ENCODE data around the gene CXCR5.
A peak's percentile ranks its signal among the peaks of the same experiment; 100 is the strongest.

The CXCR5 gene

GRCh38 chr11:118928101-118928869, 44.6 kb downstream of the CXCR5 start:
- peak; percentile 32 for TF ChIP-seq POLR2A (IDR thresholded peaks at IDR 0.05; ENCODE audit: low read length)
- no peak for TF ChIP-seq GATA1 (IDR thresholded peaks at IDR 0.05; ENCODE audit: low read depth, low read length)
- DNase-seq, result peak; percentile 87 to 93

GRCh38 chr11:118928870-118929500, 45.3 kb downstream of the CXCR5 start:
- TF ChIP-seq GATA1 (IDR thresholded peaks at IDR 0.05; ENCODE audit: low read depth, low read length), result no peak
- no peak for TF ChIP-seq POLR2A (IDR thresholded peaks at IDR 0.05; ENCODE audit: low read length)
- peak; percentile 58 to 71 for DNase-seq

GRCh38 chr11:118929501-118930093, 45.9 kb downstream of the CXCR5 start:
- TF ChIP-seq POLR2A (IDR thresholded peaks at IDR 0.05; ENCODE audit: low read length) (no peak), GATA1 (IDR thresholded peaks at IDR 0.05; ENCODE audit: low read depth, low read length) (no peak)
- DNase-seq, result peak; percentile 49 to 59

GRCh38 chr11:118930094-118930712, 46.5 kb downstream of the CXCR5 start:
- DNase-seq, result peak; percentile 73 to 86
- TF ChIP-seq POLR2A (IDR thresholded peaks at IDR 0.05; ENCODE audit: low read length) (no peak), GATA1 (IDR thresholded peaks at IDR 0.05; ENCODE audit: low read depth, low read length) (no peak)

GRCh38 chr11:118931571-118931970, 47.9 kb downstream of the CXCR5 start:
- no peak for DNase-seq
- TF ChIP-seq GATA1 (IDR thresholded peaks at IDR 0.05; ENCODE audit: low read depth, low read length) (no peak), POLR2A (IDR thresholded peaks at IDR 0.05; ENCODE audit: low read length) (no peak)

- no peak for DNase-seq
- TF ChIP-seq GATA1 (IDR thresholded peaks at IDR 0.05; ENCODE audit: low read depth, low read length), result no peak
- no peak for TF ChIP-seq POLR2A (IDR thresholded peaks at IDR 0.05; ENCODE audit: low read length)
Measured at GRCh38 chr11:118933486-118933885, 49.8 kb downstream of the CXCR5 start.

- DNase-seq, result no peak
- TF ChIP-seq POLR2A (IDR thresholded peaks at IDR 0.05; ENCODE audit: low read length) (no peak), GATA1 (IDR thresholded peaks at IDR 0.05; ENCODE audit: low read depth, low read length) (no peak)
Measured at GRCh38 chr11:118935376-118935775, 51.7 kb downstream of the CXCR5 start.

GRCh38 chr11:118938491-118939403, 55.1 kb downstream of the CXCR5 start:
- peak in 1 of 2 experiments; percentile 21 for DNase-seq
- TF ChIP-seq POLR2A (IDR thresholded peaks at IDR 0.05; ENCODE audit: low read length) (no peak), GATA1 (IDR thresholded peaks at IDR 0.05; ENCODE audit: low read depth, low read length) (no peak)

- TF ChIP-seq POLR2A (IDR thresholded peaks at IDR 0.05; ENCODE audit: low read length), result no peak
- no peak for TF ChIP-seq GATA1 (IDR thresholded peaks at IDR 0.05; ENCODE audit: low read depth, low read length)
- no peak for DNase-seq
Measured at GRCh38 chr11:118939404-118939915, 55.8 kb downstream of the CXCR5 start.

- TF ChIP-seq POLR2A (IDR thresholded peaks at IDR 0.05; ENCODE audit: low read length) (no peak), GATA1 (IDR thresholded peaks at IDR 0.05; ENCODE audit: low read depth, low read length) (no peak)
- DNase-seq, result no peak
Measured at GRCh38 chr11:118939953-118940598, 56.4 kb downstream of the CXCR5 start.

- TF ChIP-seq GATA1 (IDR thresholded peaks at IDR 0.05; ENCODE audit: low read depth, low read length) (no peak), POLR2A (IDR thresholded peaks at IDR 0.05; ENCODE audit: low read length) (no peak)
- DNase-seq, result no peak
Measured at GRCh38 chr11:118947091-118947490, 63.4 kb downstream of the CXCR5 start.

All from erythroblast (primary cell).